ENCODE results near the gene PCDHGB5.

The PCDHGB5 gene

DNA sequence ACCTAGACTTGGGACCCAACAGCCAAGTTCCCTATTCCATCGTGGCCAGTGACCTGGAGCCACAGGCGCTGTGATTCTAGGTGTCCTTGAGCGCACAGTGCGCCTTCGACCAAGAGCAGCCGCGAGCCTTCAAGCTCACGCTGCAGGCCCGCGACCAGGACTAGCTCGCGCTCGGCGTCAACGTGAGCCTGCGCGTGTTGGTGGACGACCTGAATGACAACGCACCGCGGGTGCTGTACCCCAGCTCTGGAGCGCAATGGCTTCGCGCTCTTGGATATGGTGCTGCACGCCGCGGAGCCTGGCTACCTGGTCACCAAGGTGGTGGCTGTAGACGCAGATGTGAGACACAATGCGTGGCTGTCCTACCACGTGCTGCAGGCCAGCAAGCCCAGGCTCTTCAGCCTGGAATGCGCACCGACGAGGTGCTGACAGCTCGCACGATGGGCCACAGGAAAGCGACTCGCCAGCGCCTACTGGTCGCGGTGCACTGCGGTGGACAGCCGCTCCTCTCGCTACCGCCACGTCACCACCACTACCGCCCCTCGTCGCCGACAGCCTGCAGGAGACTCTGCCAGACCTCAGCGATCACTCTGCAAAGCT is 43.9 kb downstream of the PCDHGB5 start:
- DNase-seq (ENCODE audit: low spot score), result no peak

Data from AG20443 (cell line).